GM12865 (cell line): ENCODE measurements around the gene HNF1B.

Experiments used
- DNase-seq: peaks from one replicate; pipeline ENCODE4 v3.0.0; 2010; ENCODE audit warnings: low read depth
- H3K4me3 ChIP-seq: 2 replicates; pipeline ENCODE4 v1.5.1; 2011; ENCODE audit warnings: mild to moderate bottlenecking, low read depth, low read length, control low read depth
- CTCF ChIP-seq: IDR thresholded peaks from 2 replicates; pipeline ENCODE4 v1.5.1; 2011; ENCODE audit warnings: low read length, control low read depth, low read depth, inconsistent platforms; ENCODE audit not compliant: insufficient read depth; ENCODE audit errors: missing control alignments

HNF1B gene

GRCh38 chr17:37699285-37699973, 45.4 kb downstream of the HNF1B start:
- no peak for DNase-seq
- TF ChIP-seq CTCF, result no peak
- H3K4me3 ChIP-seq, result no peak overlapping the region

DNA sequence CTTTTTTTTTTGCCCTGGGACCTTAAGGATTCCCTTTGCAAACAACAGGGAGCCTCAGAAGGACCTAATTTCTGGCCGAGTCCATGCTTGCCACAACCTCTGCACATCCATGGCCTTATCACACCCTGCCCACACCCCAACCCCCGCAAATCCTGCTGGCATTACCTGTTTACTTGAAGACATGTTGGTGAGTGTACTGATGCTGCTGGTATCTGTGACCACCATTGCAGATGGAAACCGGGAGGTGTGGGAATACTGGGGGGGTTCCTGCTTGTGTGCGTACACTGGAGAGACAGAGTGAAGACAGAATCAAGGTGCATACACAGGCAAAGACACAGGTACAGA, 46.0 kb downstream of the HNF1B start:
- TF ChIP-seq CTCF, result no peak
- H3K4me3 ChIP-seq, result no peak overlapping the region
- DNase-seq, result no peak

DNA sequence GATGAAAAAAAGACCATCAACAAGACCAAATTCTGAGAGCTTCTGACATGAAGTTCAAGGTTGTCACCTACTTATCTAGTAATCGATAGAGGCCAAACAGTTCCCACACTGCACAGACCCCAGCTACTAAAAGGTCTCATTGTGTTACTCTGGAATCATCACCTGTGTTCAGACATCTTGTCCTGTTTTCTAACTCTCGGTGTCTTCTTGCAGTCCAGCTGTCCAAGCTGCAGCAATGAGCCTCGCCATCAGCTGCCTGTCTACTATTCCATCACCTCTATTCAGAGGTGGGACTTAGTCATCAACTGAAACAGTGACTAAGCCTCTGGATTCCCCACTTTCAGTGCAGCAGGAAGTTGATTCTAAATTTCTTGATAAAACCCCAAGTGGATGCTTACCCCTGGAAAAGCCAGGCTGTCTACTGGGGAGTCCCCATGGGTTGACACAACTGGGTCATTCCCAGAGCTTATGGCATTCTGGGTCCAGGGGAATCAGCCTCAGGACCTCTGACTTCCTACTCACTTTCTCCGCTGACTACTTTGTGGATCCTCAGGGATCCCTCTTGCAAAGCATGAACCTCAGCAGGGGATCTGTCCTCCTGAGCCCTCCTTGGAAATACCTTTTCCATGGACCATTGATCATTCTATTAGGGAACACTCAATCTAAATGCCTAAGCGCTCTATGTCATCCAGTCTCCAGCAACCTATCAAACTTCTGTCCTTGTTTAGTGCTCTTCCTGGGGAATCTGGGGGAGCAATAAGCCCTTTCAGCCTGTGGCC, 46.5 kb downstream of the HNF1B start:
- no peak overlapping the region for H3K4me3 ChIP-seq
- TF ChIP-seq CTCF, result no peak
- DNase-seq, result peak; percentile 36

DNA sequence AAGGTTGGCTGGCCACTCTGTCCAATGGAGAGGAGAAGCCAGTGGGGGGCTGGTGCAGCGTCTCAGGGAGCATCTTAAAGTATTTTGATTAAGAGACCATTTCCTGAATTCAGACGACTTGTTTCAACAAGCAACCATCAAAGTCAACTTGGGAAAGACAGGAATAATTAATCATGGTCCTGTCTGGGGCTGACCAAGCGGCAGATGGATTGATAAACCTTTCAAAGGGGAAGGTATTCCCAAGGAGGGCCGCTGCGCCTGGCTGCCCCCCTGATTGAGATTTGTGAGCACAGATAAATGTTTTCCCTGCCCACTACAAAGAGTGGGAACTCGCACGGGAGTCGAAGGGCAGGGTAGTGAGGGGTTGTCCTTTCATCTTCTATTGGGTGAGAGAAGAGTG, 47.5 kb downstream of the HNF1B start:
- H3K4me3 ChIP-seq, result no peak overlapping the region
- no peak for DNase-seq
- TF ChIP-seq CTCF, result no peak

GRCh38 chr17:37696366-37696765, 48.5 kb downstream of the HNF1B start:
- no peak for TF ChIP-seq CTCF
- no peak overlapping the region for H3K4me3 ChIP-seq
- DNase-seq, result no peak

DNA sequence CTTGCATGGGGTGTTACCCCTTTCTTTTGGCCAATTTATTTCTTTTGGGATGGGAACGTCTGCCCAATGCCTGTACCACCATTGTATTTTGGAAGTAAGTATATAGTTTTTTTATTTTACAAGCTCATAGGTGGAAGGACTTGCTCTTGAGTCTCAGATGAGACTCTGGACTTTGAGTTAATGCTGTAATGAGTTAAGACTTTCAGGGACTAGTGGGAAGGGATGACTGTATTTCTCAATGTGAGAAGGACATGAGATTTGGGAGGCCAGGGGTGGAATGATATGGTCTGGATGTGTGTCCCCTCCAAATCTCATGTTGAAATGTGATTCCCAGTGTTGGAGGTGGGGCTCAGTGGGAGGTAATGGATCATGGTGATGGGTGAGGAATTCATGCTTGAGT, 49.1 kb downstream of the HNF1B start:
- TF ChIP-seq CTCF, result no peak
- DNase-seq, result no peak
- H3K4me3 ChIP-seq, result no peak overlapping the region
